Measurements from ENCODE around the gene PTAR1.

- no peak for TF ChIP-seq CTCF (conservative IDR thresholded peaks at IDR 0.05; ENCODE audit: low read length)
- TF ChIP-seq EZH2phosphoT487 (IDR thresholded peaks at IDR 0.05; ENCODE audit: borderline replicate concordance, low read depth, low read length): no peak
These were observed 37.9 kb upstream of the PTAR1 start for GRCh38 chr9:69797675-69798074.
